Left lobe of liver (tissue), 2 donors: ENCODE data around the gene ZNF296. TPM values are rescaled to one million over a fixed set of nuclear protein-coding genes. Genes with fewer than 3 reads are reported as not detected.
A peak's percentile ranks its signal among the peaks of the same experiment; 100 is the strongest.

ENCODE experiments used
- ATAC-seq: fragments of 200-7000 bp; cut with Tn5 transposase; one replicate; pipeline ENCODE4 v1.9.1; 2020; ENCODE audit warnings: mild to moderate bottlenecking, moderate library complexity
- DNase-seq: peaks from one replicate; pipeline ENCODE4 v3.0.0-alpha.2; 2020; ENCODE audit warnings: low spot score
- total RNA-seq: library from RNA; stranded (reverse); gene quantifications from one replicate; pipeline ENCODE4 v1.2.1, GENCODE V29; 2021
- donor health status: DM: no; HTN: no; CAD: no; lungs with moderate emphysema.
- donor health status: DM: no; HTN: yes; CAD: no.

Gene ZNF296
- total RNA-seq, 1 donor from 2014 or later = 0.35 TPM

DNA sequence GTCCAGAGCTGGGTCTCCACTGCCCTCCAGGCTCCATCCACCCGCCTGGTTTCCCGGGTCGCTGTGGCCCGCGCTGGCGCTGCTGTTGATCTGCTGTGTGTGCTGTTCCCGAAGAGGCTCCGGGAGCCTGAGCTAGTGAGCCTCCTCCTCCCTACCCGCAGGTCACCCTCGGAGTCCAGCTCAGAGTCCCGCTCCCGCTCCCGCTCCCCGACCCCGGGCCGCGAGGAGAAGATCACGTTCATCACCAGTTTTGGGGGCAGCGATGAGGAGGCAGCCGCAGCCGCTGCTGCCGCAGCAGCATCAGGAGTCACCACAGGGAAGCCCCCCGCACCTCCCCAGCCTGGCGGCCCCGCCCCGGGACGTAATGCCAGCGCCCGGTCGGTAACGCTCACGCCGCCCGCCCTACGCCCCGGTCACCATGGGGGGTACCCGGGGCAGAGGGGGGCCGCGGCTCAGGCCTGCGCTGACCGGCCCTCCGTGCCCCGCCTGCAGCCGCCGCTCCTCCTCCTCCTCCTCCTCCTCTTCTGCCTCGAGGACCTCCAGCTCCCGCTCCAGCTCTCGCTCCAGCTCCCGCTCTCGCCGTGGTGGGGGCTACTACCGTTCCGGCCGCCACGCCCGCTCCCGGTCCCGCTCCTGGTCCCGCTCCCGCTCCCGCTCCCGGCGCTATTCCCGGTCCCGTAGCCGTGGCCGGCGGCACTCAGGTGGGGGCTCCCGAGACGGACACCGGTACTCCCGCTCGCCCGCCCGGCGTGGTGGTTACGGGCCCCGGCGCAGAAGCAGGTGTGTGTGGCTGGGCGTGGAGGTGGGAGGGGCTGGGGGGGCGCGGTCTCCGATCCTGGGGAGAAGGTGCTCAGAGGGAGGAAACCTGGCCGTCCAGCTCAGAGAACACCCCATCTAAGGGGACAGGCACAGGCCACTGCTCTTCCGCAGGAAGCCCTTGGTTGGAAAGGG lies 12.2 kb downstream of the ZNF296 start:
- no peak for ATAC-seq
- DNase-seq = no peak

DNA sequence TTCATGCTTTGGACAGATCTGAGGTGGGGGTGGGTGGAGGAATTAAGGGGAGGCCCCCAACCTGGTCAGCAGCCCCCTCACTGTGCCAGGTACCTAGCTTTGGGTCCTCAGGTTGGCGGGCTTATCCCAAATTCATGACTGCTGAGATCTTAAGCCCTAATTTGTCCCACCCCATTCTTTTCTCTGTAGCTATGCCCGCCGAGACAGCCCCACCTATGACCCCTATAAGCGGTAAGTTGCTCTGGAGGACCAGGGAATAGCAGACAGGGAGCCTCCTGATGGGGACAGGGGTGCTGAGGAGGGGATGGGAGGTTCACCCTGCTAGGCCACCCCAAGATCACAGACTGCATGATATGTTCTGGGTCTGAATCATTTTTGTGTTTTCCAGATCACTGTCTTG lies 14.3 kb downstream of the ZNF296 start:
- no peak for ATAC-seq

DNA sequence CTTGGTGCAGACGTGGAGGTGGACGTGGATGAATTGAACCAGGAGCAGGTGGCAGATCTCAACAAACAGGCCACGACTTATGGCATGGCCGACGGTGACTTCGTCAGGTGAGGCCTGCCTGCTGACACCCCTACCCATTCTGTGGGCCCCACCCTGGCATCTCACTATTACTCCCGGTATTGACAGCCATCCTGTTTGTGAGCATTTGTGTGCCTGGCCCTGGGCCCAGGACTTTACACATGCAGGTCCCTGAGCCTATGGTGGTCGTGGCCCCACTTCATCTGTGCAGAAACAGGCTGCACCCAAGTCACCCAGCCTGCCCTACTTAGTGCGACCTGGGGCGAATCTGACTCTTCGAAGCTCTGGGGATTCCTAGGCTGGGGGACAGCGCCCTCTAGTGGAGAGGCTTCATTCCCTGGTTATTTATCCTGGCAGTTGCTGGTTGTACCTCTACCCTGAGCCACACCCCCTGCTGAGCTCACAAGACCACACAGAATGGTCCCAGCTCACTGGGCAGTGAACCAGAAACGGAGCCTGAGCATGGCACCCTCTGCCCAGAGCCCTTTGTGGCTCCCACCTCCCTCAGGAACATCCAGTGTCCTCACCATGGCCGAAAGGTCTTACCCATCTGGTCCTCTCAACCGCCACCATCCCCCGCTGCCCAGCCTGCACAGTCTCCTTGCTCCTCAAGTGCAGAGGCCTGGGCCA lies 16.9 kb downstream of the ZNF296 start:
- peak; percentile 92 for ATAC-seq
- DNase-seq = peak; percentile 81

More for the DNA sequence above, 14.3 kb downstream of the ZNF296 start:
- DNase-seq = no peak

DNA sequence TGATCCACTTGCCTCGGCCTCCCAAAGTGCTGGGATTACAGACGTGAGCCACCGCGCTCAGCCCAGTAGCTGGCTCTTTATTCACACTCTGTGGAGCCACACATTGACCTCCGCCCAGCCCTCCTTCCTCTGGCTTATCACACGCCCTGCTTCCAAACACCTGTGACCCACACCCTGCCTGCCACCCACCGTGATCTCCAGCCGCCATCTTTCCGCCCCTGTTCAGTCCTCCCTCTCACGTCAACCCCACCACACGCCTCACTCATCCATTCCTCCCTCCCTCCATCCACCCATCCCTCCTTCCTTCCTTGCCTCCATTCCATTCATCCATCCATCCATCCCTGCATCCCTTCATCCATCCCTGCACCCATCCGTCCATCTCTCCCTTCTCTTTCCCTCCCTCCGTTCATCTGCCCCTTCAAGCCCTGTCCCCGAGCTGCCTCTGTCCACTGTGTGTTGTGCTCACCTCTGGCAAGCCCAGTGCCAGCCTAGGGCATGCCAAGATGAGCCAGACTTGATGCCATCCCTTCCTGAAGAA lies 17.6 kb downstream of the ZNF296 start:
- ATAC-seq (peak; percentile 4), DNase-seq (no peak)

DNA sequence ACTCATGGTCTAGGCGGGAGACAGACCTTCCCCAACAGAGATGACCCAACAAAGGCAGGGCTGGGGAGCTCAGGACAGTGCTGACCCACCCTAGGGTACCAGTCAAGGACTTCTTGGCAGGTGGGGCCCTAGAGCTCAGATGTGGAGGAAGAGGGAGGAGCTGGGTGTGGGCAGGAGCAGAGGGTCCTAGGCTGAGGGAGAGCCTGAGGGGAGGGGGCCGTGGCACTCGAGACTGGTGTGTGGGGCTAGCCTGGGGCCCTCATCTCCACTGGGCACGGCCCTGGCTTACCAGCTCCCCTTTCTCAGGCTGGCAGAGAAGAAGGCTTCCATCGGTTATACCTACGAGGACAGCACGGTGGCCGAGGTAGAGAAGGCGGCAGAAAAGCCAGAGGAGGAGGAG lies 18.8 kb downstream of the ZNF296 start:
- ATAC-seq = no peak
- no peak for DNase-seq

DNA sequence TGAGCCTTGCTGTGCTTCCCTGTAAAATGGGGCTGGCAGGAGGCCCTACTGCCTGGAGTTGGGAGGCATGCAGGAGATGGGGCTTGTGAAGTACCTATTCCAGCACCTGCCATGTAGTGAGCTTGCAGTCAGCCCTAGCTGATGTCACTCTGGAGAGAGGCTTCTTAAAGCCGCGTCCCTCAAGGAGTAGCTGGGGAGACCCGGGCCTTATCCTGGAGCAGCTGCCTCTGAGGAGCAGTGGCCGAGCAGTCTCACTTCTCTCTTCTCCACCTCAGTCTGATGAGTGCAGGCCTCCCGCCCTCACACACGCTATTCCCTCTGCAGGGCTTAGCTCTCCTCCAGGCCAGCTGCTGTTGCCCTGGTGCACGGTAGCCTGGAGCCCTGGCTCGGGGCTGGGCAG lies 19.4 kb downstream of the ZNF296 start:
- ATAC-seq (no peak), DNase-seq (no peak)

DNA sequence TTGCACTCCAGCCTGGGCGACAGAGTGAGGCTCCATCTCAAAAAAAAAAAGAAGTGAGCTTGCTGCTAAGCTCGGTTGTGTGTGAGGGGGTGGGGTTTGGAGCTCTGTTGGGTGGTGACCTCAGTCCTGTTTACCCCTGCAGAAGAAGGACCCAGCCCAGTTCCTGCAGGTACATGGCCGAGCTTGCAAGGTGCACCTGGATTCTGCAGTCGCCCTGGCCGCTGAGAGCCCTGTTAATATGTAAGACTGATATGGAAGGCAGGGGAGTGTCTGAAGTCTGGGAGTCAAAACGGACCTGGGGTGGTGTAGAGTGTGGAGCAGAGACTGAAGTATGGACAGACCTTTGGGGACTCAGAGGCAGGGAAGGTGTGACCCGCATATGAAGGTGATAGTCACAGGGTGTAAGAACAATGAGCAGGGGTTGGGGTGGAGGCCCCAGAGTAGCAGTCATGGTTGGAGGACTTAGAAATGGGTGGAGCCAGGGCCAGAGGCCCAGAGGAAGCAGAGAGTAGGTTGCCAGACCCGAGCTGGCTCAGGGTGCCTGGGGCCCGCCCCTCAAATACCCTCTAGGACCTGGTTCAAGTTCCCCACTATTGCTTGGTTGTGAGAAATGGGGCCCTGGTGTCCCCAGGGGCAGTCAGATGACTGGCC lies 24.2 kb downstream of the ZNF296 start:
- ATAC-seq (no peak), DNase-seq (no peak)

DNA sequence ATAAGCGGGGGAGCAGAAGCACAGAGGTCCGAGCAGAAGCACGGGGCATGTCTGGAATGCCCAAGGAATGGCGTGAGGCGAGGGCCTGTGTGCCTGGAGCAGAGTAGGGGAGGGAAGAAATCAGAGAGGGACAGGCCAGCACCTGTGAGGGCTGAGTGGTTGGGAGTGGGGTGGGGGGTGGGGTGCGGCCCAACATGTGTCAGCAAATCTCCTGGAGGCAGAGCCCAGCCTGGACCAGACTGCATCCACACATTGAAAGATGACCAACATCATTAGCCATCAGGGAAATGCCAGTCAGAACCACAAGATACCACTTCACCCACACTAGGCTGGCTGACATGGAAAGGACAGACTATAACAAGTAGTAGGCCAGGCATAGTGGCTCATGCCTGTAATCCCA lies 26.2 kb downstream of the ZNF296 start:
- no peak for DNase-seq
- no peak for ATAC-seq

DNA sequence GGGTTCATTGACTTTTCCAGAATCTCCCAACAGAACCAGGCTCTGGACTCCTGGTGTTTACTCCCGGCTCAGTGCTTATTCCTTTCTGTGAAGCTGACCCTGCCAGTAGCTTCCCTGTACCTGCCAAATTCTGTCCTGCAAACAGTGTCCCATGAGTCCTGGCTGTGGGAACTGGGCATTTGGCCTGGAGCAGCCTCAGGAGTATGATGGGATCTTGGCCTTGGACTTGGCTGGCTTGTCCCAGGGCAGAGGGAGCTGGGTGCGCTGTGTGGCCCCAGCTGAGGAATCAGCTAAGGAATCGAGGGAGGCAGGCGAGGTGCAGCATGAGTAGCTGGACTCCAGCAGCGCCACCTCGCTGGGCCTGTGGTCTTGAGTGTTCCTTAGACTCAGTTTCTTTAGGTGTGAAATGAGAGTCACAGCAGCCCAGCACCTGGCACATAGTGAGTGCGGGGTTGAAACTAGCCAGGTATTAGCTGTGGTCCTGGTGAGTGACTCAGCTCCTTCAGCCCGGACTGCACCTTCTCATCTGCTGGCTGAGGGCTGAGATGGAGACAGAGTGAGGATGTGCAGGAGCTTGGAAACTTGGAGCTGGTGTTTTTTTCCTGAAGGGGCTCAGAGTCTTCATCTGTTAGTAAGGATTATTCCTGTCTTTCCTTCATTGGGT lies 27.1 kb downstream of the ZNF296 start:
- ATAC-seq (peak; percentile 77), DNase-seq (peak; percentile 91)

DNA sequence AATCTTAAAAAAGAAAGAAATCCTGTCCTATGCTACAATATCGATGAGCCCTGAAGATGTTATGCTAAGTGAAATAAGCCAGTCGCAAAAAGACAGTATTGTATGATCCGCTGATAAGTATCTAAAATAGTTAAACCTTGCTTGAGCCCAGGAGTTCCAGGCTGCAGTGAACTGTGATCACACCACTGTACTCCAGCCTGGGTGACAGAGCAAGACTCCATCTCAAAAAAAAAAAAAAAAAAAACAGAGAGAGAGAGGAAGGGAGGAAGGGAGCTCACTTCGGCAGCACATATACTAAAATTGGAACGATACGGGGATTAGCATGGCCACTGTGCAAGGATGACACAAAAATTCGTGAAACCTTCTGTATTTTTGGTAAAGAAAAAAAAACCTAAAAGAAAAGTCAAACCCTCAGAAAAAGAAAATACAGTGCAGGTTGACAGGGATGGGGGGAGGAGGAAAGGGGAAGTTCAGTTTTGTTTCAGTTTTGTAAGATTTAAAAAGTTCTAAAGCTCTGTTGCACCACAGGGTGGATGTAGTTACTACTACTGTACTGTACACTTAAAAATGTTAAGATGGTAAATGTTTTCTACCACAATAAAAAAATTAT lies 29.0 kb downstream of the ZNF296 start:
- DNase-seq (no peak), ATAC-seq (no peak)

DNA sequence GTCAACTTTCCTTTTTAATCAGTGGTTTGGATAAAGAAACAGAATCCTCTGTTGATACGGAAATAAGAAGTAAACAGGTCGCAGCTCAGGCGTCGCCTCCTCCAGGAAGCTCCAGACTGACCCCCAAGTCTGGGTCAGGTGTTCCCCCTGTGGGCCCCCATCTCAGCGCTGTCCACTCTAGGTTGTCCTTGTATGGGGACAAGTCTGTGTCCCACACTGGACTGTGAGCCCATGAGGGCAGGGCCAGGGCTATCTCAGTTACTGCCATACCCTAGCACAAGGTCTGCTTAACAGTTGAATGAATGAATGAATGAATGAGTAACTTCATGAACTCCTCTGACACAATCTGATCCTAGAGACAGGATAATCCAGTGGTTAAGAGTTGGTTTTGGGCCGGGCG lies 29.9 kb downstream of the ZNF296 start:
- ATAC-seq (no peak), DNase-seq (no peak)

DNA sequence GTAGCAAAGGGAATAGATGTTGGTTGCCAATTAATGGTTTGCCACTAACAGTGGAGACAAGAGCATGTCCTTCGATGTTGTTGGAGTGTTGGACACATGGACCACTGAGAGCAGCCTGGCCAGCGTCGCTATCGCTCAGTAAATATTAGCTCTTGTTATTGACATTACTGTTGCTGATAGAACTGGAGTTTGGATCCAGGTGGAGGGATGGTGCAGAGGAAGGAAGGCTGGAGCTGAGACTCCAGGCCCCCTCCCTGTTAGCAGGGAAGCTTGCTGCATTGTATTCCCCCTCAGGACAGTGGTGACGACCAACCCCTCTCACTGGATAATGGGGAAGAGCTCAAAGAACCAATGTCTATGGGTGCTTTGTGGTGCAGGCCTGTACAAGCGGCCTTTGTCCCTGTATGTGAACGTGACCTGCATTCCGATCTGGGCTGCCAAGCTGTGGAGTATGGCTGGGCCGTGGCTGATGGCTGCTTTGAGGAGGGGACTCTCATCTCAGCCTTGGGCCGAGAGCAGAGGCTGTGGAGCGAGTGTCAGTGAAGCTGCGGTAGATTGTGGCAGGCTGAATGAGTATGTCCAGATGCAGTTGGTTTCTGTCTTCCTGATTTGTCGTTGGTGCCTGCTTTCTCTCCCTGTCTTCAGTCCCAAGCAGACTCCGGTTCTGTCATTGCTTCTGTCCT lies 30.5 kb downstream of the ZNF296 start:
- ATAC-seq = peak; percentile 79
- peak; percentile 85 for DNase-seq

DNA sequence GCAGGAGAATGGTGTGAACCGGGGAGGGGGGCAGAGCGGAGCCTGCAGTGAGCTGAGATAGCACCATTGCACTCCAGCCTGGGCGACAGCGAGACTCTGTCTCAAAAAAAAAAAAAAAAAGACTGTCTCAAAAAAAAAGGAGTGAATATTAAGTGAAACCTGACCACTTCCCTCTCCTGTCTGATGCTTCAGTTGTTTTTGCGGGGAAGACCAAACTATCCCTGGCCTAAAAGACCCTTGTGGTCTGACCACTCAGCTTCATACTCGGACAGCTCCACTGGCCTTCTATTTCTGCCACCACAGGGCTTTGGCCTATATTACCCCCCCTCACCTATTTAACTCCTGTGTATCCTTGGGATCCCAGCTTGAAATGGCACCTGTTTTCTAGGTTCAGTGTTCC lies 35.2 kb downstream of the ZNF296 start:
- DNase-seq (no peak), ATAC-seq (no peak)

DNA sequence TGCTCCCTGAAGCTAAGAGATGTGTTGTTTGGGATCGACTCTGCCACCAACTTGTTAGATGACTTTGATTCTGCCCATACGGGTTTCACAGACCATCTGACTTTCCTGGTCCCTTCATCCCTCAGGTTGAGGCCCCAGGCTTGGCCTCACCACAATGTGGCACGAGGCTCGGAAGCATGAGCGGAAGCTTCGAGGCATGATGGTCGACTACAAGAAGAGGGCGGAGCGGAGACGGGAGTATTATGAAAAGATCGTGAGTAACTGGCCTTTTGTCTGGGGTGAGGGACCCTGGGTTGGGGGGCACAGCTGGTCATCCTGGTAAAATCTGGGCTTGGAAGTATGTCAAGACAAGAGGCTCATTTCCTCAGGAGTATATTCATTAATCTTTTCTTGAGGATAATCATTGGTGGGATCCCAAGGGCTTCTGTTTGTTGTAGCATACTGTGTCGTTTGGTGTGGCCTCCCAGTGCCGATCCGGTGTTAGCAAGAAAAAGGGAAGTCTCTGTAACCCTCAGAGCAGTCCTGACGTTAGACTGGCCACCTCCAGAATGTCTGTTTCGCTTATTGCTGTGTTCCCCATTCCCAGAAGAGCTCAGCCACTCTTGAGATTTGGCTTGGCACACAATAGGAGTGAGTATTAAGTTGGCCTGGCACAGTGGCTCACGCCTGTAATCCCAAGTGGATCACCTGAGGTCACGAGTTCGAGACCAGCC lies 36.1 kb downstream of the ZNF296 start:
- DNase-seq (no peak), ATAC-seq (no peak)

DNA sequence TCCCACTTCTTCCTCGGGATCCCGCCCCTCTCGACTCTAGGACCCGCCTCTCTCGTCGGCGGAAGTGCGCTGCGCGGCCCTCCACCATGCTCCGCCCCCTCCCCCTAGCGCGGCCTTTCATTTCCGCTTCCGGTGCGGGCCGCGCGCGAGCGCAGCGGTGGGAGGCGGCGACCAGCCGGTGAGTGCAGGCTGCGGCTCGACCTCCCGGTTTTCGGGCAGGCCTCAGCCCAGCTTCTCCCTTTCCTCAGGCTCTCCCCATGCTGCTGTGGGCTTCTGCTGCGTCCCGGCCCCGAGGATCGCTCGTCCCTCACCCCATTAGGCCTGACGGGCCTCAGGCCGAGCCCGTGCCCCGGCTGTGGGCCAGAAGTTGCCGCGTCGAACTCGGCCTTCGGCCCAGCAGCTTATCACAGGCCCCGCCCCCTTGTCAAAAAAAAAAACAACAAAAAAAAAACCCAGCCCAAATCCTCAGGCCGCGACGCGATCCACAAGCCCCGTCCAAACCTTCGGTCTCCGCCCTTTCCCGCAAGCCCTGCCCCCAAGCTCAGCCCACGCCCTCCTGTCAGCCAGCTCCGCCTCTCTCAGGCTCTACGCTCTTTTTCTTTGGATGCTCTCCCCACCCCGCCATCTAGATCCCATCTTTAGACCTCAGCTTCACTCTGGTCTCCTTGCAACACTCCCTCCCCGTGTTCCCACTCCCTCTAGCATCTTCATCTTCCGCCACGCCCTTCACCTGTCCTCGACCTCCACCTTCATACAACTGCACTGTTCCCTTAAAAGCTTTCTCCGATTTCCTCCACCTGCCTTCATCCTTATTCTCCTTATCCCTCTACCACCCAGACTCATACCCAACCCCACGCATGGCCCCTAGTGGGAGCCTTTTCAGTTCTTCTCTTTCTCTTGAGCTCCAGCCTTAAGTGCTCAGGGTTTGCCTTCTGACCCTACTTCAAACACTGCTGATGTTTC lies 37.1 kb downstream of the ZNF296 start, which contains the start of gene CLASRP:
Gene CLASRP (plus strand): TSS at position 115 of the 963 bp plus-strand sequence. CDS start 1,168 bp downstream, outside the sequence.
- ATAC-seq = peak; percentile 96

DNA sequence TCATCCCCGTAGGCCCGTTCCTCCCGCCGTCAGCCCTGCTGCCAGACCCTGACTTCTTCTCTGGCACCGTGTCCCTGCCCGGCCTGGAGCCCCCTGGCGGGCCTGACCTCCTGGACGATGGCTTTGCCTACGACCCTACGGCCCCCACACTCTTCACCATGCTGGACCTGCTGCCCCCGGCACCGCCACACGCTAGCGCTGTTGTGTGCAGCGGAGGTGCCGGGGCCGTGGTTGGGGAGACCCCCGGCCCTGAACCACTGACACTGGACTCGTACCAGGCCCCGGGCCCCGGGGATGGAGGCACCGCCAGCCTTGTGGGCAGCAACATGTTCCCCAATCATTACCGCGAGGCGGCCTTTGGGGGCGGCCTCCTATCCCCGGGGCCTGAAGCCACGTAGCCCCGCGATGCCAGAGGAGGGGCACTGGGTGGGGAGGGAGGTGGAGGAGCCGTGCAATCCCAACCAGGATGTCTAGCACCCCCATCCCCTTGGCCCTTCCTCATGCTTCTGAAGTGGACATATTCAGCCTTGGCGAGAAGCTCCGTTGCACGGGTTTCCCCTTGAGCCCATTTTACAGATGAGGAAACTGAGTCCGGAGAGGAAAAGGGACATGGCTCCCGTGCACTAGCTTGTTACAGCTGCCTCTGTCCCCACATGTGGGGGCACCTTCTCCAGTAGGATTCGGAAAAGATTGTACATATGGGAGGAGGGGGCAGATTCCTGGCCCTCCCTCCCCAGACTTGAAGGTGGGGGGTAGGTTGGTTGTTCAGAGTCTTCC lies 38.7 kb downstream of the ZNF296 start:
- ATAC-seq (no peak), DNase-seq (no peak)

More for the DNA sequence above, 37.1 kb downstream of the ZNF296 start, which contains the start of gene CLASRP:
- DNase-seq = peak; percentile 91

DNA sequence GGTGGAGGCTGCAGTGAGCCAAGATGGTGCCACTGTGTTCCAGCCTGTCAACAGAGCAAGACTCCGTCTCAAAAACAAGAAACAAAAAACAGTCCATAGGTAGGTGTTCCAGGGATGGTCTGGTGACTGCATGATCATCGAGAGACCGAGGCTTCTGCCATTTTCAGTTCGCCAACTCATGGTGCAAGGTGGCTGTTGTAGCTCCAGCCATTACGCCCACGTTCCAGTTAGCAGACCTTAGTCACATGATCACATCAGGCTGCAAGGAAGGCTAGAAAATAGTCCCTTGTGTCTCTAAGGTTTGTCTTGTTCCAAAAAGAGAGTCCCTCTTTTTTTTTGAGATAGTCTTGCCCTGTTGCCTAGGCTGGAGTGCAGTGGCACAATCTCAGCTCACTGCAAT lies 40.5 kb downstream of the ZNF296 start:
- no peak for DNase-seq
- ATAC-seq = no peak
